Muscle layer of colon (tissue), 2 donors: ENCODE results near the gene TYR.

Experiments used
- H3K27ac ChIP-seq: one replicate; pipeline ENCODE4 v1.7.0; 2013; ENCODE audit warnings: low read depth, mild to moderate bottlenecking, low read length, moderate library complexity
- H3K27me3 ChIP-seq, 2 donors: one replicate each; pipeline ENCODE4 v1.7.0; 2013; ENCODE audit warnings: low read length in 2 of 2, mild to moderate bottlenecking in 2 of 2; ENCODE audit not compliant: insufficient read depth in 2 of 2, control insufficient read depth in 1 of 2
- H3K36me3 ChIP-seq: one replicate; pipeline ENCODE4 v1.7.0; 2013; ENCODE audit warnings: mild to moderate bottlenecking, low read length; ENCODE audit not compliant: insufficient read depth
- H3K4me1 ChIP-seq: one replicate; pipeline ENCODE4 v1.7.0; 2013; ENCODE audit warnings: mild to moderate bottlenecking, low read length; ENCODE audit not compliant: insufficient read depth
- H3K4me3 ChIP-seq, 2 donors: one replicate each; pipeline ENCODE4 v1.7.0; 2013; ENCODE audit warnings: low read length in 2 of 2, low read depth in 1 of 2, mild to moderate bottlenecking in 1 of 2, moderate library complexity in 1 of 2
- H3K9ac ChIP-seq: one replicate; pipeline ENCODE4 v1.7.0; 2013; ENCODE audit warnings: low read length
- H3K9me3 ChIP-seq: one replicate; pipeline ENCODE4 v1.7.0; 2013; ENCODE audit warnings: mild to moderate bottlenecking, low read length
- donor health status: abdominal sarcoma.
- donor health status: Adenocarcinoma of cecum.

The TYR gene

GRCh38 chr11:89177691-89178231, at the start of gene TYR:
Gene TYR (plus strand): TSS chr11:89177875. CDS start chr11:89177954, 79 bp downstream.
- H3K4me3 ChIP-seq = no peak within 1 kb of the TSS
- no peaks in the 10 kb centered on the region for H3K36me3 ChIP-seq
- no peaks in the 10 kb centered on the region for H3K27me3 ChIP-seq
- H3K9ac ChIP-seq = no peak within 1 kb of the TSS
- no peak within 1 kb of the TSS for H3K27ac ChIP-seq
- no peaks in the 10 kb centered on the region for H3K9me3 ChIP-seq
- H3K4me1 ChIP-seq = no peaks in the 10 kb centered on the region

GRCh38 chr11:89136606-89137005, 41.1 kb upstream of the TYR start:
- Histone ChIP-seq H3K9ac (no peak overlapping the region), H3K9me3 (no peaks in the 10 kb centered on the region), H3K4me3 (no peak overlapping the region), H3K36me3 (no peaks in the 10 kb centered on the region), H3K27me3 (no peaks in the 10 kb centered on the region), H3K27ac (no peak overlapping the region), H3K4me1 (no peaks in the 10 kb centered on the region)

- Histone ChIP-seq H3K36me3 (no peaks in the 10 kb centered on the region), H3K4me3 (no peak overlapping the region), H3K27ac (no peak overlapping the region), H3K9me3 (no peaks in the 10 kb centered on the region), H3K4me1 (no peaks in the 10 kb centered on the region), H3K27me3 (no peaks in the 10 kb centered on the region), H3K9ac (no peak overlapping the region)
Measured at GRCh38 chr11:89147229-89147628, 30.4 kb upstream of the TYR start.

GRCh38 chr11:89159974-89160373, 17.7 kb upstream of the TYR start:
- Histone ChIP-seq H3K9me3 (no peaks in the 10 kb centered on the region), H3K4me1 (no peaks in the 10 kb centered on the region), H3K27ac (no peak overlapping the region), H3K4me3 (no peak overlapping the region), H3K36me3 (no peaks in the 10 kb centered on the region), H3K27me3 (no peaks in the 10 kb centered on the region), H3K9ac (no peak overlapping the region)

GRCh38 chr11:89161949-89162348, 15.7 kb upstream of the TYR start:
- H3K27me3 ChIP-seq = no peaks in the 10 kb centered on the region
- H3K4me3 ChIP-seq = no peak overlapping the region
- H3K9ac ChIP-seq = no peak overlapping the region
- H3K9me3 ChIP-seq = no peaks in the 10 kb centered on the region
- H3K27ac ChIP-seq = no peak overlapping the region
- H3K4me1 ChIP-seq = no peaks in the 10 kb centered on the region
- H3K36me3 ChIP-seq = no peaks in the 10 kb centered on the region

GRCh38 chr11:89163686-89164085, 14.0 kb upstream of the TYR start:
- H3K4me3 ChIP-seq = no peak overlapping the region
- no peak overlapping the region for H3K9ac ChIP-seq
- no peaks in the 10 kb centered on the region for H3K4me1 ChIP-seq
- H3K27ac ChIP-seq = no peak overlapping the region
- no peaks in the 10 kb centered on the region for H3K27me3 ChIP-seq
- H3K9me3 ChIP-seq = no peaks in the 10 kb centered on the region
- no peaks in the 10 kb centered on the region for H3K36me3 ChIP-seq

- Histone ChIP-seq H3K4me1 (no peaks in the 10 kb centered on the region), H3K4me3 (no peak overlapping the region), H3K36me3 (no peaks in the 10 kb centered on the region), H3K9ac (no peak overlapping the region), H3K9me3 (no peaks in the 10 kb centered on the region), H3K27me3 (no peaks in the 10 kb centered on the region), H3K27ac (no peak overlapping the region)
Measured at GRCh38 chr11:89168396-89168795, 9.3 kb upstream of the TYR start.

GRCh38 chr11:89175796-89176195, 1.9 kb upstream of the TYR start:
- Histone ChIP-seq H3K9ac (no peak overlapping the region), H3K4me1 (no peaks in the 10 kb centered on the region), H3K27ac (no peak overlapping the region), H3K27me3 (no peaks in the 10 kb centered on the region), H3K36me3 (no peaks in the 10 kb centered on the region), H3K9me3 (no peaks in the 10 kb centered on the region), H3K4me3 (no peak overlapping the region)

- no peaks in the 10 kb centered on the region for H3K27me3 ChIP-seq
- no peaks in the 10 kb centered on the region for H3K4me1 ChIP-seq
- H3K4me3 ChIP-seq = no peak overlapping the region
- H3K36me3 ChIP-seq = no peaks in the 10 kb centered on the region
- no peak overlapping the region for H3K9ac ChIP-seq
- no peaks in the 10 kb centered on the region for H3K9me3 ChIP-seq
- H3K27ac ChIP-seq = no peak overlapping the region
Measured at GRCh38 chr11:89176938-89177337, 737 bp upstream of the TYR start.

- no peaks in the 10 kb centered on the region for H3K27me3 ChIP-seq
Measured at GRCh38 chr11:89181111-89181510, 3.4 kb downstream of the TYR start.

GRCh38 chr11:89182773-89183518, 5.3 kb downstream of the TYR start:
- H3K36me3 ChIP-seq = no peaks in the 10 kb centered on the region
- no peak overlapping the region for H3K9ac ChIP-seq
- H3K9me3 ChIP-seq = no peaks in the 10 kb centered on the region
- H3K27ac ChIP-seq = no peak overlapping the region
- no peaks in the 10 kb centered on the region for H3K4me1 ChIP-seq
- H3K27me3 ChIP-seq = no peaks in the 10 kb centered on the region
- H3K4me3 ChIP-seq = no peak overlapping the region

More at GRCh38 chr11:89181111-89181510, 3.4 kb downstream of the TYR start:
- no peak overlapping the region for H3K27ac ChIP-seq
- H3K4me1 ChIP-seq = no peaks in the 10 kb centered on the region
- no peaks in the 10 kb centered on the region for H3K9me3 ChIP-seq
- H3K36me3 ChIP-seq = no peaks in the 10 kb centered on the region
- no peak overlapping the region for H3K4me3 ChIP-seq
- no peak overlapping the region for H3K9ac ChIP-seq

- no peaks in the 10 kb centered on the region for H3K36me3 ChIP-seq
- H3K4me3 ChIP-seq = no peak overlapping the region
- H3K9ac ChIP-seq = no peak overlapping the region
- no peak overlapping the region for H3K27ac ChIP-seq
- H3K4me1 ChIP-seq = no peaks in the 10 kb centered on the region
- H3K9me3 ChIP-seq = no peaks in the 10 kb centered on the region
- H3K27me3 ChIP-seq = no peaks in the 10 kb centered on the region
Measured at GRCh38 chr11:89184021-89184420, 6.3 kb downstream of the TYR start.
